Mesenchymal stem cell (in vitro differentiated cells and primary cell): Measurements from ENCODE around the gene HSP90AB1.

Experiments
- DNase-seq: peaks from one replicate; pipeline ENCODE4 v3.0.0-alpha.2; 2013
- H2AFZ ChIP-seq: one replicate; pipeline ENCODE4 v1.6.1; 2013; ENCODE audit warnings: low read depth, mild to moderate bottlenecking, control low read depth, inconsistent platforms, low read length, moderate library complexity
- H2AK5ac ChIP-seq: 2 replicates; pipeline ENCODE4 v1.6.1; 2013; ENCODE audit warnings: low read length, moderate library complexity, mild to moderate bottlenecking, inconsistent platforms; ENCODE audit not compliant: severe bottlenecking
- H2BK120ac ChIP-seq: one replicate; pipeline ENCODE4 v1.6.1; 2013; ENCODE audit warnings: low read depth, mild to moderate bottlenecking, inconsistent platforms, low read length, moderate library complexity
- H2BK12ac ChIP-seq, 2 experiments: one replicate each; pipeline ENCODE4 v1.6.1; 2013; ENCODE audit warnings: inconsistent platforms in 2 of 2, low read length in 2 of 2, mild to moderate bottlenecking in 2 of 2, moderate library complexity in 2 of 2, control low read depth in 1 of 2
- H2BK15ac ChIP-seq: one replicate; pipeline ENCODE4 v1.6.1; 2013; ENCODE audit warnings: mild to moderate bottlenecking, low read depth, inconsistent platforms; ENCODE audit not compliant: poor library complexity, severe bottlenecking
- H2BK5ac ChIP-seq: 2 replicates; pipeline ENCODE4 v1.6.1; 2013; ENCODE audit warnings: low read depth, mild to moderate bottlenecking, low read length, control low read depth, inconsistent platforms; ENCODE audit not compliant: poor library complexity, severe bottlenecking
- H3K14ac ChIP-seq, 2 experiments: one replicate each; pipeline ENCODE4 v1.6.1; 2013; ENCODE audit warnings: inconsistent platforms in 2 of 2, low read length in 2 of 2, control low read depth in 1 of 2, mild to moderate bottlenecking in 1 of 2, moderate library complexity in 1 of 2
- H3K18ac ChIP-seq, 2 experiments: one replicate each; pipeline ENCODE4 v1.6.1; 2013; ENCODE audit warnings: inconsistent platforms in 2 of 2, low read length in 2 of 2, control low read depth in 1 of 2, low read depth in 1 of 2, mild to moderate bottlenecking in 1 of 2
- H3K23ac ChIP-seq, 2 experiments: one replicate each; pipeline ENCODE4 v1.6.1; 2013; ENCODE audit warnings: inconsistent platforms in 2 of 2, low read length in 2 of 2, mild to moderate bottlenecking in 2 of 2, moderate library complexity in 2 of 2, control low read depth in 1 of 2
- H3K27ac ChIP-seq: 2 replicates; pipeline ENCODE4 v1.5.1; 2013; ENCODE audit warnings: mild to moderate bottlenecking, moderate library complexity, low read length, control low read depth, inconsistent platforms; ENCODE audit not compliant: poor library complexity, severe bottlenecking
- H3K27me3 ChIP-seq, 2 experiments: 2 replicates each; pipeline versions ENCODE4 v1.6.1 to v1.7.0; 2013; ENCODE audit warnings: low read length in 2 of 2, mild to moderate bottlenecking in 2 of 2, moderate library complexity in 2 of 2, control low read depth in 1 of 2, inconsistent platforms in 1 of 2; ENCODE audit not compliant: control insufficient read depth in 1 of 2, insufficient read depth in 1 of 2
- H3K36me3 ChIP-seq, 2 experiments: 2 replicates each; pipeline versions ENCODE4 v1.6.1 to v1.7.0; 2013; ENCODE audit warnings: low read length in 2 of 2, control low read depth in 1 of 2, inconsistent platforms in 1 of 2, low read depth in 1 of 2, mild to moderate bottlenecking in 1 of 2; ENCODE audit not compliant: insufficient read depth in 2 of 2, control insufficient read depth in 1 of 2
- H3K4ac ChIP-seq, 2 experiments: one replicate each; pipeline ENCODE4 v1.6.1; 2013; ENCODE audit warnings: inconsistent platforms in 2 of 2, low read length in 2 of 2, mild to moderate bottlenecking in 2 of 2, moderate library complexity in 2 of 2, control low read depth in 1 of 2, low read depth in 1 of 2
- H3K4me1 ChIP-seq: 2 replicates; pipeline ENCODE4 v1.6.1; 2013; ENCODE audit warnings: low read depth, low read length, control low read depth; ENCODE audit not compliant: control insufficient read depth, insufficient read depth
- H3K4me2 ChIP-seq: 2 replicates; pipeline ENCODE4 v1.6.1; 2013; ENCODE audit warnings: low read length, mild to moderate bottlenecking, inconsistent platforms; ENCODE audit not compliant: poor library complexity, severe bottlenecking
- H3K4me3 ChIP-seq, 2 experiments: 2 replicates each; pipeline versions ENCODE4 v1.5.1 to v1.7.0; 2013; ENCODE audit warnings: low read length in 2 of 2, mild to moderate bottlenecking in 2 of 2, control low read depth in 1 of 2, low read depth in 1 of 2; ENCODE audit not compliant: insufficient read depth in 1 of 2
- H3K79me1 ChIP-seq: replicated peaks from 2 replicates; pipeline ENCODE4 v1.6.1; 2013; ENCODE audit warnings: mild to moderate bottlenecking, control low read depth, low read length, inconsistent platforms; ENCODE audit not compliant: poor library complexity, severe bottlenecking
- H3K9ac ChIP-seq: 2 replicates; pipeline ENCODE4 v1.7.0; 2013; ENCODE audit warnings: mild to moderate bottlenecking, low read length, moderate library complexity
- H3K9me3 ChIP-seq: 2 replicates; pipeline ENCODE4 v1.7.0; 2013; ENCODE audit warnings: mild to moderate bottlenecking, low read length; ENCODE audit not compliant: control insufficient read depth
- H4K8ac ChIP-seq: one replicate; pipeline ENCODE4 v1.6.1; 2013; ENCODE audit warnings: inconsistent platforms, mild to moderate bottlenecking, low read length, moderate library complexity
- H4K91ac ChIP-seq: one replicate; pipeline ENCODE4 v1.6.1; 2013; ENCODE audit warnings: mild to moderate bottlenecking, low read length, inconsistent platforms
- WGBS: methylation state at CpG from one replicate; pipeline ENCODE4 v1.1.7; 2013; ENCODE audit warnings: mixed read lengths; 5-methylcytosine and 5-hydroxymethylcytosine counted together

HSP90AB1 gene

DNA sequence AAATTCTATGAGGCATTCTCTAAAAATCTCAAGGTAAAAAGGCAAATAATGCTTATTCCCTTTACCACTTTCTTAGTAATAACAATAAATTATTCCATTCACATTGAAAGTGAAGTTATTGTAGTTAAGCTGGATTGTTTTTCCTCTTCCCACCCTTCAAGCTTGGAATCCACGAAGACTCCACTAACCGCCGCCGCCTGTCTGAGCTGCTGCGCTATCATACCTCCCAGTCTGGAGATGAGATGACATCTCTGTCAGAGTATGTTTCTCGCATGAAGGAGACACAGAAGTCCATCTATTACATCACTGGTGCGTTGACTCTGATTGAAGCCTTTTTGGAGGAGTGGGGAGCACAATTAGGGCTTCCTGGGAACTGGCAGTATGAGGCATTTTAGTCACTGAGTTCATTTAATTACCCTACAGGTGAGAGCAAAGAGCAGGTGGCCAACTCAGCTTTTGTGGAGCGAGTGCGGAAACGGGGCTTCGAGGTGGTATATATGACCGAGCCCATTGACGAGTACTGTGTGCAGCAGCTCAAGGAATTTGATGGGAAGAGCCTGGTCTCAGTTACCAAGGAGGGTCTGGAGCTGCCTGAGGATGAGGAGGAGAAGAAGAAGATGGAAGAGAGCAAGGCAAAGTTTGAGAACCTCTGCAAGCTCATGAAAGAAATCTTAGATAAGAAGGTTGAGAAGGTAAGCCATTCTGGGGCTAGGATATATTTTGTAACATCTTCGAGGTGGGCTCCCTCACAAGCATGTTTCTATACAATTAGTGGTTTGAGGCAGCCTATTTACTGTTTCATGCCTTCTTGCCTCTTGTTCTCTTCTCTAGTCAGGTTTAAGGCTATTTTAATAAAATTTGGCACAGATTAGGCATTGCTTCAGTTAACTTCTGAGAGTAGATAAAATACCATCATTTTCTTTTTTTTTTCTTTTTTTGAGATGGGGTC, 4.9 kb downstream of the HSP90AB1 start:
- H3K4me3 ChIP-seq: no peak overlapping the region
- 98% methylated on average over 14 of the region's 14 CpGs for WGBS

DNA sequence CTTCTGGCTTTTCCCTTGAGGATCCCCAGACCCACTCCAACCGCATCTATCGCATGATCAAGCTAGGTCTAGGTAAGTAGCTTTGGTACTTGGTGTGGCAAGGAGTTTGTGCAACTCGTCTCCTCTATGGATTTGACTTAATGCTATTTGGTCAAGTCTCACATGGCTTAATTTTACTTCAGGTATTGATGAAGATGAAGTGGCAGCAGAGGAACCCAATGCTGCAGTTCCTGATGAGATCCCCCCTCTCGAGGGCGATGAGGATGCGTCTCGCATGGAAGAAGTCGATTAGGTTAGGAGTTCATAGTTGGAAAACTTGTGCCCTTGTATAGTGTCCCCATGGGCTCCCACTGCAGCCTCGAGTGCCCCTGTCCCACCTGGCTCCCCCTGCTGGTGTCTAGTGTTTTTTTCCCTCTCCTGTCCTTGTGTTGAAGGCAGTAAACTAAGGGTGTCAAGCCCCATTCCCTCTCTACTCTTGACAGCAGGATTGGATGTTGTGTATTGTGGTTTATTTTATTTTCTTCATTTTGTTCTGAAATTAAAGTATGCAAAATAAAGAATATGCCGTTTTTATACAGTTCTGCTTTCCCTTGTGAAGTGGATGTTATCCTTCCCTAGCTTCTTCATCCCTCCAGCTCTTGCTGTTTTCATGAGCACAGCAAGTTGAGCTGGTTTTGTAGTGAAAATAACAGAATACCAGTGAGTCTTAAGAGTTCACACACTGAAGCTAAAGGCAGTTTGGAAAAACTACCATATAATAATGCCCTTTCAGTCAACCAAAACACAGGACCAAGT, 6.6 kb downstream of the HSP90AB1 start:
- H3K4me2 ChIP-seq: no peak overlapping the region
- no peak overlapping the region for H3K4ac ChIP-seq
- H4K8ac ChIP-seq: no peak overlapping the region
- no peaks in the 10 kb centered on the region for H3K27me3 ChIP-seq
- no peak overlapping the region for H3K23ac ChIP-seq
- no peaks in the 10 kb centered on the region for H3K79me1 ChIP-seq
- peaks cover 27% of the 10 kb centered on the region for H3K4me1 ChIP-seq
- H3K18ac ChIP-seq: no peak overlapping the region
- peak; percentile 62 for DNase-seq
- H2AK5ac ChIP-seq: no peak overlapping the region
- WGBS: 83% methylated on average over 9 of the region's 10 CpGs
- no peak overlapping the region for H2BK15ac ChIP-seq
- no peaks in the 10 kb centered on the region for H3K9me3 ChIP-seq
- peaks cover 49 to 79% of the 10 kb centered on the region in 2 experiments for H3K36me3 ChIP-seq
- H2AFZ ChIP-seq: no peak overlapping the region
- H3K27ac ChIP-seq: no peak overlapping the region
- H2BK5ac ChIP-seq: no peak overlapping the region
- H2BK120ac ChIP-seq: no peak overlapping the region
- no peak overlapping the region for H4K91ac ChIP-seq
- H3K9ac ChIP-seq: no peak overlapping the region
- no peak overlapping the region for H3K4me3 ChIP-seq
- H2BK12ac ChIP-seq: no peak overlapping the region
- no peak overlapping the region for H3K14ac ChIP-seq

More for the DNA sequence above, 4.9 kb downstream of the HSP90AB1 start:
- H2BK120ac ChIP-seq: no peak overlapping the region
- no peak overlapping the region for H2BK5ac ChIP-seq
- H4K91ac ChIP-seq: no peak overlapping the region
- peaks cover 44 to 76% of the 10 kb centered on the region in 2 experiments for H3K36me3 ChIP-seq
- no peak overlapping the region for H2BK15ac ChIP-seq
- no peak overlapping the region for H3K9ac ChIP-seq
- H3K18ac ChIP-seq: no peak overlapping the region
- DNase-seq: no peak
- H3K79me1 ChIP-seq: no peaks in the 10 kb centered on the region
- H4K8ac ChIP-seq: no peak overlapping the region
- no peak overlapping the region for H3K14ac ChIP-seq
- H3K27ac ChIP-seq: no peak overlapping the region
- no peak overlapping the region for H2AFZ ChIP-seq
- H3K4me2 ChIP-seq: no peak overlapping the region
- no peaks in the 10 kb centered on the region for H3K27me3 ChIP-seq
- H2BK12ac ChIP-seq: no peak overlapping the region
- H3K23ac ChIP-seq: no peak overlapping the region
- peaks cover 23% of the 10 kb centered on the region for H3K4me1 ChIP-seq
- no peaks in the 10 kb centered on the region for H3K9me3 ChIP-seq
- no peak overlapping the region for H2AK5ac ChIP-seq
- H3K4ac ChIP-seq: no peak overlapping the region

DNA sequence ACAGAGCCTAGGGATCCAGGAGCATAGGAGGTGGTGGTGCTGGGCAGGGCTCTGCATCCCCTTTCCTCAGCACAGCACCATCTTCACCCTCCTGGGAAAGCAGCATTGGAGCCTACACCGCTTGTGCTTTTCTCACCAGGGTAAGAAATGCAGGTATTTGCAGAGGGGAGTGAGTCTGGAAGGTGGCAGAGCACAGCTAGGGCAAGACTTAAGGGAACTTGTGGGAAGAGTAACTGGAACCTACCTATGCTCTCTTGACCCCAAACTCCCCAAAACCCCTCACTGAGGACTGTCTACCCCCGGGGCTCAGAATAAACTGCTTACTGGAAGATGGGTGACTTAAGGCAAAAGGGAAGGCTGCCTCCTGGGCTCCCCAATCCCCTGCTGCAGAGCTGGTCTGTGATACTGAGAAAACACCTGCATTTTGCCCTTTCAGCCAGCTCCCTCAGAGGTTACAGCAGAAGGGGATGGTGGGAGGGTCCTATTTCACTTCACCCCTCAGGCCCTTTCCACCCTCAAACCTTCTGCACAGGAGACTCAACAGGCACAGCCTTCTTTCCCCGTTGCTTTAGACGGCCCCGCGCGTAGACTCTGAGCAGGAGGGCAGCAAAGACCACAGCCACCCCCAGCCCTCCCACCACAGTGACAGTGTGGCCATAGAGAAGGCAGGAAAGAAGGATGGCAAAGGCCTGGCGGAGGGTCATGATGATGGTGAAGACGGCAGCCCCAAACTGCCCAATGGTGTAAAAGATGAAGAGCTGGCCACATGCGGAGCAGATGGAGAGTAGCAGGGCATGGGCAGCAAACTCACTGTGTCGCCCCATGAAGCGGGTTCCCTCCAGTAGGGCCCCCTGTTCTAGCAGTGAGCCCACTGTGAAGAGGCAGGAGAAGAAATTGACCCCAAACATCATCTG, 7.5 kb downstream of the HSP90AB1 start:
- H3K4ac ChIP-seq: no peak overlapping the region
- H3K4me3 ChIP-seq: no peak overlapping the region
- no peak overlapping the region for H2BK120ac ChIP-seq
- H3K23ac ChIP-seq: no peak overlapping the region
- H2BK12ac ChIP-seq: peak overlapping the region in 1 of 2 experiments; percentile 15
- no peaks in the 10 kb centered on the region for H3K27me3 ChIP-seq
- no peak overlapping the region for H3K27ac ChIP-seq
- H3K14ac ChIP-seq: no peak overlapping the region
- no peak overlapping the region for H3K18ac ChIP-seq
- peak overlapping the region; percentile 18 for H3K9ac ChIP-seq
- no peak overlapping the region for H2AFZ ChIP-seq
- no peak overlapping the region for H4K8ac ChIP-seq
- 95% methylated on average over 5 of the region's 12 CpGs for WGBS
- H2BK5ac ChIP-seq: no peak overlapping the region
- peaks cover 51 to 76% of the 10 kb centered on the region in 2 experiments for H3K36me3 ChIP-seq
- peaks cover 22% of the 10 kb centered on the region for H3K4me1 ChIP-seq
- peak overlapping the region; percentile 11 for H3K4me2 ChIP-seq
- H3K79me1 ChIP-seq: peaks cover 3% of the 10 kb centered on the region
- H2BK15ac ChIP-seq: no peak overlapping the region
- no peak overlapping the region for H4K91ac ChIP-seq
- no peak overlapping the region for H2AK5ac ChIP-seq
- no peaks in the 10 kb centered on the region for H3K9me3 ChIP-seq
- no peak for DNase-seq
